RKO (cell line): Measurements from ENCODE around the gene AP3S1.

Experiments
- DNase-seq: peaks from one replicate; pipeline ENCODE4 v3.0.0-alpha.2; 2016; ENCODE audit warnings: low spot score

The AP3S1 gene

GRCh38 chr5:115940080-115940810 lies 98.5 kb downstream of the AP3S1 start:
- no peak for DNase-seq

GRCh38 chr5:115941051-115941675 lies 99.4 kb downstream of the AP3S1 start:
- no peak for DNase-seq

- no peak for DNase-seq
These were observed 102.8 kb downstream of the AP3S1 start for GRCh38 chr5:115944501-115944900.

GRCh38 chr5:115946655-115947054 lies 104.9 kb downstream of the AP3S1 start:
- peak; percentile 48 for DNase-seq

- peak; percentile 8 for DNase-seq
These were observed 105.5 kb downstream of the AP3S1 start for GRCh38 chr5:115947260-115947659.

- DNase-seq, result no peak
These were observed 106.4 kb downstream of the AP3S1 start for GRCh38 chr5:115948091-115948534.

- DNase-seq, result no peak
These were observed 107.4 kb downstream of the AP3S1 start for GRCh38 chr5:115949096-115949495.

GRCh38 chr5:115952588-115952987 lies 110.9 kb downstream of the AP3S1 start:
- no peak for DNase-seq

GRCh38 chr5:115954144-115954543 lies 112.4 kb downstream of the AP3S1 start:
- no peak for DNase-seq

GRCh38 chr5:115956957-115957356 lies 115.2 kb downstream of the AP3S1 start:
- DNase-seq, result no peak

- no peak for DNase-seq
These were observed 119.9 kb downstream of the AP3S1 start for GRCh38 chr5:115961381-115962238.

- no peak for DNase-seq
These were observed 120.5 kb downstream of the AP3S1 start, which contains the start of gene LVRN for GRCh38 chr5:115962239-115962564. TSS of gene LVRN (plus strand) at chr5:115962475. CDS start at chr5:115962618, 143 bp downstream.

- no peak for DNase-seq
These were observed 121.0 kb downstream of the AP3S1 start for GRCh38 chr5:115962565-115963402.

- no peak for DNase-seq
These were observed 121.8 kb downstream of the AP3S1 start for GRCh38 chr5:115963566-115963965.
